Vagina (tissue), 2 donors: ENCODE results near the gene MCTP2.

Experiments used
- CTCF ChIP-seq, 3 experiments: fragments of 450-650 bp in 2 of 3; fragments of 200-600 bp in 1 of 3; sonication (generic) in 1 of 3; IDR thresholded peaks; one replicate each; pipeline ENCODE4 v1.5.1; 2017 to 2019; ENCODE audit warnings: antibody characterized with exemption in 3 of 3, mild to moderate bottlenecking in 2 of 3, moderate library complexity in 2 of 3
- POLR2A ChIP-seq, 2 donors: fragments of 450-650 bp; IDR thresholded peaks; one replicate each; pipeline ENCODE4 v1.6.1; 2017; ENCODE audit warnings: antibody characterized with exemption in 2 of 2, mild to moderate bottlenecking in 2 of 2, moderate library complexity in 2 of 2

DNA sequence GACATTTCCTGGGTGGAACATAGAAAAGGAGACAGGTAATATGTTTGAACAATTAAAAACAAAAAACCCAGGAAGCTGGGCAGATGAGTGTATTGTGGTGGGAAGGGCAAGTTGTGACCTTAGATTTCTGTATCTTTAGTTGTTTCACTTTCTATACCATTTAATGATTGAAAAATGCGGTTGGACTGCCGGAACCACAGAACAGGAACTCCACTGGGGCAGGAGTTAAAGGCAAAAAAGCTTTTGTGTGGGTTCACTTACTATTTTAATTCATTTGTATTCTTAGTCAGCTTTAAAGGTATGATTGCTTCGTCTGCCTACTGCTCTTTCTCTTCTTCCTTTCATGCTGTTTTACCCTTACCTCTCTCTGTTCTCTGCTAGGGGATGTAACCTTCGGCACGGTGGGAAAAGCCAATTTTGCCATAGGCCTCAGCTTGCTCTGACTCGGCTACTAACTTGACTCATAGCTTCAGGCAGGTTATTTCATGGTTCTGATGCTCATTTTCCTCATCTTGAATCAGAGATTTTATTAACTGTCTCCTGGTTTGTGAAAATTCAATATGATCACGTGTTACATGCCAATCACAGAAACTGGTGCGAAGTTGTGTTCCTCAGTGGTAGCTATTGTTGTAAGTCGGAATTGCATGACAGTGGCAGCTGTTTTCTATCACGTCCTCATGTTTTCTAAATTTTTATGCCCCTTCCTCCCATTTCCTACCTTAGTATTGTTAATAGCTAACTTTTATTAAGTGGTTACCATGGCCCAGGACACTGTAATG lies 1.6 kb upstream of the MCTP2 start:
- TF ChIP-seq POLR2A (IDR thresholded peaks at IDR 0.05), result no peak
- no peak for TF ChIP-seq CTCF (IDR thresholded peaks at IDR 0.05)
